HEK293 (cell line): Measurements from ENCODE around the gene DOCK1.

Source experiments
- CTCF ChIA-PET: fragments of 350-600 bp; formaldehyde crosslinking; extraction: SDS; loops from one replicate; lab custom pipeline; 2021; ENCODE audit warnings: antibody characterized with exemption; lab: Yijun Ruan, JAX
- POLR2A ChIA-PET: fragments of 300-600 bp; formaldehyde crosslinking; extraction: SDS; loops from one replicate; lab custom pipeline; 2020; ENCODE audit warnings: antibody characterized with exemption, inconsistent platforms; lab: Yijun Ruan, JAX
- H3K27ac ChIP-seq: fragments of 200-500 bp; sonication (Bioruptor generic); 2 replicates; pipeline ENCODE4 v1.5.1; 2014; ENCODE audit warnings: low read depth, low read length, control low read depth, inconsistent platforms; ENCODE audit errors: extremely low read depth
- H3K36me3 ChIP-seq, 2 experiments: fragments of 200-500 bp in 1 of 2; sonication (Bioruptor generic) in 1 of 2; 1 replicate in 1 of 2; 2 replicates in 1 of 2; pipeline ENCODE4 v1.5.1; 2014 to 2017; ENCODE audit warnings: inconsistent platforms in 2 of 2, low read length in 2 of 2; ENCODE audit not compliant: control insufficient read depth in 2 of 2, insufficient read depth in 1 of 2
- H3K4me1 ChIP-seq: fragments of 200-500 bp; sonication (Bioruptor generic); 2 replicates; pipeline ENCODE4 v1.5.1; 2014; ENCODE audit warnings: mild to moderate bottlenecking, low read length, inconsistent platforms; ENCODE audit not compliant: control insufficient read depth, insufficient read depth
- H3K4me3 ChIP-seq: 2 replicates; pipeline ENCODE4 v1.5.1; 2011; ENCODE audit warnings: low read depth, mild to moderate bottlenecking, control low read depth, low read length, moderate library complexity
- H3K9me3 ChIP-seq: fragments of 200-500 bp; sonication (Bioruptor generic); 2 replicates; pipeline ENCODE4 v1.5.1; 2014; ENCODE audit warnings: low read depth, low read length, inconsistent platforms; ENCODE audit not compliant: control insufficient read depth, insufficient read depth
- AEBP2 ChIP-seq: fragments of 450-650 bp; formaldehyde crosslinking; IDR thresholded peaks from 2 replicates; pipeline ENCODE4 v1.5.1; 2016; ENCODE audit warnings: missing biosample characterization, missing genetic modification characterization, borderline replicate concordance
- PRDM2 ChIP-seq: fragments of 450-650 bp; formaldehyde crosslinking; IDR thresholded peaks from 2 replicates; pipeline ENCODE4 v1.5.1; 2016; ENCODE audit warnings: missing biosample characterization, missing genetic modification characterization, borderline replicate concordance
- RBAK ChIP-seq: fragments of 450-650 bp; formaldehyde crosslinking; IDR thresholded peaks from 2 replicates; pipeline ENCODE4 v1.5.1; 2016; ENCODE audit warnings: missing biosample characterization, missing genetic modification characterization
- SP7 ChIP-seq: fragments of 450-650 bp; formaldehyde crosslinking; IDR thresholded peaks from 2 replicates; pipeline ENCODE4 v1.5.1; 2016; ENCODE audit warnings: missing biosample characterization, missing genetic modification characterization
- WT1 ChIP-seq: fragments of 450-650 bp; formaldehyde crosslinking; IDR thresholded peaks from 2 replicates; pipeline ENCODE4 v1.5.1; 2016; ENCODE audit warnings: missing biosample characterization, missing genetic modification characterization
- ZNF2 ChIP-seq: fragments of 450-650 bp; formaldehyde crosslinking; IDR thresholded peaks from 2 replicates; pipeline ENCODE4 v1.5.1; 2016; ENCODE audit warnings: missing biosample characterization, missing genetic modification characterization
- ZNF266 ChIP-seq: fragments of 450-650 bp; formaldehyde crosslinking; IDR thresholded peaks from 2 replicates; pipeline ENCODE4 v1.5.1; 2016; ENCODE audit warnings: missing biosample characterization, missing genetic modification characterization, low read depth
- ZNF335 ChIP-seq: fragments of 450-650 bp; formaldehyde crosslinking; conservative IDR thresholded peaks from 2 replicates; pipeline ENCODE4 v1.5.1; 2016; ENCODE audit warnings: missing biosample characterization, missing genetic modification characterization
- ZNF404 ChIP-seq: fragments of 450-650 bp; formaldehyde crosslinking; IDR thresholded peaks from 2 replicates; pipeline ENCODE4 v1.5.1; 2017; ENCODE audit warnings: missing biosample characterization, missing genetic modification characterization
- ZNF449 ChIP-seq: fragments of 450-650 bp; formaldehyde crosslinking; IDR thresholded peaks from 2 replicates; pipeline ENCODE4 v1.5.1; 2017; ENCODE audit warnings: missing biosample characterization, mild to moderate bottlenecking, missing genetic modification characterization, moderate library complexity
- ZNF488 ChIP-seq: fragments of 450-650 bp; formaldehyde crosslinking; IDR thresholded peaks from 2 replicates; pipeline ENCODE4 v1.5.1; 2016; ENCODE audit warnings: missing biosample characterization, missing genetic modification characterization
- ZNF664 ChIP-seq: fragments of 450-650 bp; formaldehyde crosslinking; IDR thresholded peaks from 2 replicates; pipeline ENCODE4 v1.5.1; 2016; ENCODE audit warnings: missing biosample characterization, missing genetic modification characterization
- ZNF830 ChIP-seq: fragments of 450-650 bp; IDR thresholded peaks from 2 replicates; pipeline ENCODE4 v1.5.0; 2018; ENCODE audit warnings: missing biosample characterization, missing genetic modification characterization, low read depth, mild to moderate bottlenecking, moderate library complexity

DOCK1 gene

GRCh38 chr10:127456122-127456521 is 550.9 kb downstream of the DOCK1 start (continued):
- TF ChIP-seq ZNF335 (tag by site-specific recombination): no peak
- no peak for TF ChIP-seq RBAK (tag by site-specific recombination)
- no peak for TF ChIP-seq ZNF488 (tag by site-specific recombination)
- TF ChIP-seq ZNF449: no peak
- no peak for TF ChIP-seq WT1 (tag by site-specific recombination)
- no peak for TF ChIP-seq ZNF404 (tag by site-specific recombination)
- no peak for TF ChIP-seq ZNF2 (tag by site-specific recombination)
- no peak for TF ChIP-seq ZNF830
- TF ChIP-seq PRDM2 (tag by site-specific recombination): no peak
- no peak for TF ChIP-seq ZNF664 (tag by site-specific recombination)

GRCh38 chr10:127458016-127458810 is 553.0 kb downstream of the DOCK1 start:
- no peaks in the 10 kb centered on the region for H3K4me1 ChIP-seq
- CTCF ChIA-PET: interaction anchor here (0.6 kb wide), 1 partner anchor 395 kb away, joined by 6 read pairs; no protein-coding TSS in a partner anchor
- TF ChIP-seq SP7 (no peak), ZNF266 (tag by site-specific recombination) (no peak), AEBP2 (tag by site-specific recombination) (no peak)
- POLR2A ChIA-PET: no interaction called here
- H3K36me3 ChIP-seq: no peaks in the 10 kb centered on the region
- no peak overlapping the region for H3K4me3 ChIP-seq
- H3K9me3 ChIP-seq: no peaks in the 10 kb centered on the region
- no peak overlapping the region for H3K27ac ChIP-seq
